GM10266 (cell line): ENCODE results near the gene MEN1.

ENCODE experiments used
- DNase-seq: peaks from one replicate; pipeline ENCODE4 v3.0.0; 2012; ENCODE audit errors: extremely low spot score
- CTCF ChIP-seq: IDR thresholded peaks from 2 replicates; pipeline ENCODE4 v1.5.1; 2012; ENCODE audit warnings: mild to moderate bottlenecking, low read depth; ENCODE audit not compliant: control insufficient read depth, insufficient read depth; ENCODE audit errors: missing control alignments

MEN1 gene

GRCh38 chr11:64802370-64803157 lies 7.8 kb downstream of the MEN1 start:
- no peak for DNase-seq
- TF ChIP-seq CTCF = no peak

- DNase-seq = no peak
- TF ChIP-seq CTCF = no peak
Observed at GRCh38 chr11:64801561-64802369, 8.6 kb downstream of the MEN1 start.

DNA sequence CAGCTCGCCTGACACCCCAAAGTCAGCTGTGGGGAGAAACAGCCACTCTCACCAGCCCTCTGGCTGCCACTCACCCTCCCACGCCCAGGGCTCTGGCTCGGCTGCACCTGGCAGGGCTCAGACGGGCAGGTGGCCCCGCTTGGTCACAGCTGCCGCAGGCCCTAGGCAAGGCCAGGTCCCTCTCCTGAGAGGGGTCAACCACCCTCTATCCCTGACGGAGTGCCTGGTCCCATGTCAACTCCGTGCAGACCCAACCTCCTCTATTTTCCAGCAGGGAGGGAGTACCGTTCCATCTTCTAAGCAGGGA lies 9.2 kb downstream of the MEN1 start:
- TF ChIP-seq CTCF = no peak
- no peak for DNase-seq

DNA sequence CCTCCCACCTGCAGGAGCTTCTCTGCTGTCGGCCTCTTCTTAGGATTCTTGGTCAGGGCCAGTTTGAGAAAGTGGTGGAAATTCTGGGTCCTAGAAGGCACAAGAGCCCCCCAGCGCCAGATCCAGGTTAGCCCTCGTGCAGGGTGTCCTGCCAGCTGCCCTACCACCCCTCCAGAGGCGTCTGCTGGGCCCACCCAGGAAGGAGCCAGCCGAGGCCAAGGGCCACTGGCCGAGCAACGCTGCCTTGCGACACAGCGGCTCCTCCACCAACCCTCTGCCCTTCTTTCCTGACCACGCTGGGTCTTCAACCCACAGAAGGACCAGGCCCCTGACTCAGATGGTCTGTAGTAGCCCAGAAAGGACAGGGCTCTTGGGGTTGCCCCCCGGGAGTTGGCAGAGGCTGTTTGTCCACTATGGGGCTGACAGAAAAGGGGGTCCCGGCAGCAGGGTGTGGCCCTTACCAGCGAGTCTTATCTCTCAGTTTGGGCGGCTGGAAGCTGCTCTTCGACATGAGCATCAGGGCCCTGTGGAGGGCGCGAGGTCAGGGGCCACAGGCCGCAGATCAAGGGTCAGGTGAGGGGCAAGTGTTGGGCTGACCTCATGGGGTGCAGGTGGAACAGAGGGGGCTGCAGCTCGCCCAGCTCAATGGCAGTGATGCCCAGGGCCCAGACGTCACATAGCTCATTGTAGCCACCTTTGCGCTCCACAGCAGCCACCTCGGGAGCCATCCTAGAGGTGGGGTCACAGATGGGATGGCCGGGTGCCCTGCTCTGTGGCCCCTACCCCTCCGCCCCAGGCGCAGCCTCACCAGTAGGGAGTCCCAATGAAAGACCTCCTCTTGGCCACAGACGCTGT lies 9.8 kb downstream of the MEN1 start:
- TF ChIP-seq CTCF = no peak

DNA sequence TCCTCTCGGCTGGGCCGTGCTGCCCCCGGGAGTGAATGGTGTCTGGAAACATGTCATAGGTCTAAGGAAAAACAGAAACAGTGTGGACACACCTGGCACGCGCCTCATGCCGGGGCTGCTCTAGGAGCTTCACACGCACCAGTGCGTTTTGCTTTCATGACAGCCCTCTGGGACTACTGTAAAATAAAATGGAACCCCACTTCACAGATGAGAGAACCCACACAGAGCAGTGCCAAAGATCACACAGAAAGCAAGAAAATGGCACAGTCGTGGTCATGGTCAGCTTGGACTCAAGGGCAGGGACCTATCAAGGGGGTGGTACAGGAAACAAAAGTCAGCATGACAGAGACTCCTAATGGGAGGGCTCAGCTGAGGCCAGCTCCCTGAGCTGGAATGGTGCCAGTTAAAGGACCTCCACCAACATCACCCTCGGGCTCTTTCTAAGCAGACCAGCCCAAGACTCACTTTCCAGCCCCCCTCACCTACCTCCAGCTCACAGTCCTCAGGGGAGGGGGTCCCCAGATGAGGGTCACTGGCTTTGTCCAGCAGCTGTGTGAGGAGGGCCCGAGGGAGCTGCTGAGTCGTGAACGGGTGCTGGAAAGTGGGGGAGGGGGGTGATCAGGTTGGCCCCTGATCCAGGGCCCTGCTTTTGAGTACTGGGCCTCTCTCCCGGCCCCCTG lies 10.6 kb downstream of the MEN1 start:
- DNase-seq = no peak
- TF ChIP-seq CTCF = no peak

More for the DNA sequence above, 9.8 kb downstream of the MEN1 start:
- DNase-seq = no peak

- no peak for DNase-seq
- no peak for TF ChIP-seq CTCF
Observed at GRCh38 chr11:64799256-64799622, 11.1 kb downstream of the MEN1 start.
